Fibroblast of skin of left biceps (primary cell): ENCODE measurements around the gene CRYZL1.

Experiments
- DNase-seq, 2 experiments: peaks; one replicate each; pipeline ENCODE4 v3.0.0-alpha.2; 2013; ENCODE audit warnings: low read depth in 2 of 2

The CRYZL1 gene

DNA sequence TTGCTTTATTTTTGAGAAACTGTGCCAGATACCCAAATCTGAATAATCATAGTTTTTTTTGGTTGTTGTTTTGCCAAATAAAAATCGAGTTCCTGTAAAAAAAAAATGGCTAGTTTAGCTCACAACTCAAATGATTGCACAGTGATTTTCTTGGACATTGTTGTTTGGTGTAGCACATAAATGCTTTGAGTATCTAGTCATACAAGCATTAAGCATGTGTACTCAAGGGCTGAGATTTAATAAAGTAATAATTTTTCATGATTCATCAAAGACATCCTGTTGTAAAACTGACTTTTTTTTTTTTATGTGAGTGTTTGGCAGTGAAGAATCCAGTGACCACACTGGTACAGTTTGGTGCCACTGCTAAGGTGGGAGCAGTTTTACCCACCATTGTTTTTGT, 19.6 kb upstream of the CRYZL1 start:
- DNase-seq = no peak

DNA sequence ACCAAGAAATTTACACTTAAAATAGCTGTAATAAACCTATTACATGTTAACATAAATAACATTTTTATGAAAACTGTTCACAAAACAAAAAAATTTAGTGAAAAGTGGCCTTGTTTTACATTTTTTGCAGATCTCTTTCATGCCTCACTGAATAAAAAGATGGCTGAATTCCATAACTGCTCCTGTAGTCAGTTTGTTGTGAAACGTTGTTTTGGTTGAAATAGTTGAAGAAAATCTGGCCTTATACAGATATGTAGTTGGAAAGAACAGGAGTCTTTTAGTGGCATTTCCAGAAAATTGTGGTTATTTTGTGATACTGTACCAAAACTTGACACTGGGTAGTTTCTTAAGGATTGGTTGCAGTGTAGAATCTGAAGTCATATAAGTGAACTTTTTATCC, 18.9 kb upstream of the CRYZL1 start:
- DNase-seq = no peak

DNA sequence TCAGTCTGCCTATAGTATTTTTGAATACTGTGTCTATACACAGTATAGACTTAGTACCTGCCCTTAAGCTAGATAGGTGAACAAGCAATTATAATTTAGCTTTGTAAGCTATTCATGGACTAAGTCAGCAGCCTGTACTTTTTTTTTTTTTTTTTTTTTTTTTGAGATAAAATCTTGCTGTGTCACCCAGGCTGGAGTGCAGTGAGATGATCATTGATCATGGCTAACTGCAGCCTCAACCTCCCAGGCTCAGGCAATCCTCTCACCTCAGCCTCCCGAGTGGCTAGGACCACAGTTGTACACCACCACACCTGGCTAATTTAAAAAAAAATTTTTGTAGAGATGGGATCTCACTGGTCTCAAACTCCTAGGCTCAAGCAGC, 18.0 kb upstream of the CRYZL1 start:
- no peak for DNase-seq

DNA sequence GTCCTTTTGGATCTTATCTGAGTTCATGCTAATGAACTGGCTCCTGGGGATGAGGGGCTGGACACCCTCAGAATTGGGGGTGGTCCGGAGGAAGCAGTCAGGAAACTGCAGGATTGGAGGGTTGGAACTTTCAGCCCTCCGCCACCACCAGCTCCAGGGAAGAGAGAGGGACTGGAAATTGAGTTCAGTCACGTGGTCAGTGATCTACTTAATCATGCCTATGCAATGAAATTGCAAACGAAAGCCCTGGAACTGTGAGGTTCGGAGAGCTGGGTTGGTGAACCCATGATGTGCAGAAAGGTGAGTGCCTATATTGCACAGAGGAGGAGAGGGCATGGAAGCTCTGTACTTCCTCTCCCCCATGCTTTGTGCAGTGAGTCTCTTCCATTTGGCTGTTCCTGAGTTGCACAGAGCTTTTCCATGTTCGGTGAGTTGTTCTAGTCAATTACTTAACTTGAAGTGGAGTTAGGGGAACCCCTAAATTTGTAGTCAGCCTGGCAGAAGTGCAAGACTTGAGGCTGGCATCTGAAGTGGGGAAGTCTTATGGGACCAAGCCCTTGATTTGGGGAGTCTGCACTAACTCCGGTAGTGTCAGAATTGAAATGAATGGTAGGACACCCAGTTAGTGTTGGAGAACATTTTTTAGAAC, 17.5 kb upstream of the CRYZL1 start:
- no peak for DNase-seq

DNA sequence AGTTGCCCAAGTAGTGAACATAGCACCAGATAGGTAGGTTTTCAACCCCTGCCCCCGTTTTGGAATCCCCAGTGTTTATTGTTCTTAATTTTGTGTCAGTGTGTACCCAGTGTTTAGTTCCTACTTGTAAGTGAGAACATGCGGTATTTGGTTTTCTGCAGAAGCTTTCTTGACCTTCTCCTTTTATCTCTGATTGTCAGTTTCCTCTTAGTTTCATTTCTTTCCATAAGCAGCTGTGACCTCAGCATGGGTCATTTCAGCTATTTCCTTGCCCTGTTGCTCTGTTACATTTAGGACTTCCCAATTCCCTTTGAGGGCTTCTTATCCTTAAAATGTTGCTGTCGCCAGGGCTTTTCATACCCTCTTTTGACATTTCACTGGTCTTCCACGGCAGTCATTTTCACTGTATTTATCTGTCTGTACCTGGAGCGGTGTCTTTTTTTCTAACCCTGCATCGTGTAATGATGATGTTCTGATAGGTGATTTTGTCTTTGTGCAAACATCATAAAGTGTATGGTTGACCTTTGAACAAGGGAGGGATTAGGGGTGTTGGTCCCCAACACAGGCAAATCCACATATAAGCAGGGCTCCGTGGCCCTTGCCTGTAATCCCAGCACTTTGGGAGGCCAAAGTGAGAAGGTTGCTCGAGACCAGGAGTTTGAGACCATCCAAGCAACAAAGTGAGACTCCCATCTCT, 15.7 kb upstream of the CRYZL1 start:
- DNase-seq = no peak

DNA sequence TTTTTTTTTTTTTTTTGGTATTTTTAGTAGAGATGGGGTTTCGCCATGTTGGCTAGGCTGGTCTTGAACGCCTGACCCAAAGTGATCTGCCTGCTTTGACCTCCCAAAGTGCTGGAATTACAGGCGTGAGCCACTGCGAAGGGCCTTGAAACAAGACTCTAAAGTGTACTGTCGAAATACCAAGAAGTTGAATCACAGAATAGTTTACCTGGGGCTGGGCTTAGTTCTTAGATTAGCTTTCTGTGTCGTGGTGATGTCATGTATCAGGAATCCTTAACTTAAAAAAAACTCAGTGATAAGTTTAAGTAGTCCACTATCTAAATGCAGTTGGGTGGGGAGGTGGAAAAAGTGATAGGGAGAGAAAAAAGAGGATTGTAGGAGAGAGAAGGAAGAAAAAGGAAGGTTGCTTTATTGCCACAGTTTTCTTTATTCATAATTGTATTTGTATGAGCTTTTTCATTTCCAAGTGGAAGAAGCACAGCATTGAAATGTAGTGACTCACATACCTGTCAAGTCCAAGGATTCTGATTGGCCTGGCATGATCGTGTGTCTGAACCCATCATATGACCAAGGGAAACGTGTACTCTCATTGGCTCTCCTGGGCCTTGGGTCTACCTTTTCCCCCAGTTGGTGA, 14.2 kb upstream of the CRYZL1 start:
- peak; percentile 64 to 66 for DNase-seq

DNA sequence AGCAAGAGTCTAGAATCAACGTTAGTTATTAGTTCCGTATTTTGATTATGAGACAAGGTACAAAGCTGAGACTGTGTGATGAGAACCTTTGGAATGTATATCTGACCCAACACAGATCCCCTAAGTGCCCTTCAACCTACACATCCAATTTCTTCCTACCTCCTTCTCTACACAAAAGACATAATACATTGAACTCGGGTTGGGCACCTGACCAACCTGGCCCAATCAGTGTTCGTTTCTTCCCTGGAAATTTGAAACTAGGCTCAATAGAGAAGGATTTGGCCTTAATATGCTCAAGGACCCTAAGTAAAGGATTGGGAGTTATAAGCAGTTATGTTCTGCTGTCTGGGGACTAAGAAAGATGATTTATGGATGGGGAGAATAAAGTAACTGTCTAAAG, 12.9 kb upstream of the CRYZL1 start:
- no peak for DNase-seq

DNA sequence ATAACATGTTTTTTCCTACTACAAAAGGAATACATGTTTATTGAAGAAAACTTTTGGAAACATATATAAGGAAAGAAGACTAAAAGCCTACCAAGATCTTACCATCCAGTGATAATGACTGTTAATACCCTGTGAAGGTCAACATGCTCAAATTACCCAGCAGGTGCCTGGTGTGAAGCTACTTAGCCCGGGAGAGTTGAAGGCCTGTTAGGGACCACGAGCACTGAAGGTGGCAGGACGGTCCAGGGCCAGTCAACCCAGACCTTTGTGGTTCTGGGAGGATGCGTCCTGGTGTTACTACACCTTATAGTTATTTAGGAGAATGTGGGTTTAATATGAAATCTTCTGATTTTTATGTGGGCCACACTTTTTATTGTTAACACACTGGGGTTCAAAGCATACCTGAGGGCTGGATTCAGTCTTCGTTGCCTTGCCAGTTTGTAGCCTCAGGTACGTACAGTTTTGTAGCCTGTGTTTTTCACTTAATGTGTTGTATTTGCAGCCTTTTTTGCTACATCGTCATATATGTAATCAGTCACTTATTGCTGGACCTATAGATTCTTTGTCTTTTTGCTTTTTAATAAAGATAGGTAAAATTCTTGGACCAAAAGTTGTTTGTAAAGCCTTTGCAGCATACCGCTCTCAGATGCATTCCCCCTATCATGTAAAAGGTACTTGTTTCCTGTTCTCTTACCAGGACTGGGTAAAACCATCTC, 10.6 kb upstream of the CRYZL1 start:
- no peak for DNase-seq

DNA sequence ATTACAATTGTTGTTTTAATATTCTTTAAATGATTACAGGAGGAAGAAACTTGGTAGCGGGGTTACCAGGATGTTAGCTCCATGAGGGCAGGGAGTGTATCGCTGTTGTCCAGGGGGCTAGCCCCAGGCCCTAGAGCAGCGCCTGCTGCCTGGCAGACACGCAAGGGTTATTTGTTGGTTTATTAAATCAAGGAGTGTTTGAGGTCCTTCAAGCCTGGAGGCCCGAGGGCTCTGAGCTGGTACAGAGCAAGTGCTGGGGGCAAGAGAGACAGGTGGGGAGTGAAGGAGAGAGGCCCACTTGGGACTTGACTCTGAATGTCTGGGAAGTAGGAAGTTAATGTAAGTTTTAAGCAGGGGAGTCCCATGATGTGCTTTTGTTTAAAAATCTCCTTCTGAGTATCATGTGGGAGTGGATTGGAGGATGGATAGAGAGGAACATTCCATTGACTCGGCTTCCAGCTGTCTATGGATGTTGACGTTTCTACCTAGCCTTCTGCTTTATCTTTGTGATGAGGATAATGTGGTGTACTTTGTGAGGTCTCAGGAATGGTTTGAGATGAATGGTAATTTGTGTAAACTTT, 9.5 kb upstream of the CRYZL1 start:
- no peak for DNase-seq

DNA sequence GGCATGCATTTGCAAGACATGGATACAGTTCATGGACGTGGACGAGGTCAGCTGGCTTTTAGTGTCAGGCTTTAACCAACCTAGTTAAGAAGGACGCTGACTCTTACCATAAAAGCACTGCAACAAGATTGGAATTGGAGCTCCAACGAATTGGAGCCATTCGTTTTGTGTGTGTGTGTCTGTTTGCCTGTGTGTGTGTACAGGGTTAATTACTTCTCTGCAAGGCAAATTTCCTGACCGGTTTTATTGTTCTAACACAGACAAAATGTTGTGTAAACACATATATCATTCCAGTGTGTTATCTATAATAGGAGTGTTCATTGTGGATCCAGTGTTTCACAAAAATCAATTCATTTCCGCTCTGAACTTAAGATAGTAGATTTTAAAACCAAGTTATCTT, 8.7 kb upstream of the CRYZL1 start:
- no peak for DNase-seq

DNA sequence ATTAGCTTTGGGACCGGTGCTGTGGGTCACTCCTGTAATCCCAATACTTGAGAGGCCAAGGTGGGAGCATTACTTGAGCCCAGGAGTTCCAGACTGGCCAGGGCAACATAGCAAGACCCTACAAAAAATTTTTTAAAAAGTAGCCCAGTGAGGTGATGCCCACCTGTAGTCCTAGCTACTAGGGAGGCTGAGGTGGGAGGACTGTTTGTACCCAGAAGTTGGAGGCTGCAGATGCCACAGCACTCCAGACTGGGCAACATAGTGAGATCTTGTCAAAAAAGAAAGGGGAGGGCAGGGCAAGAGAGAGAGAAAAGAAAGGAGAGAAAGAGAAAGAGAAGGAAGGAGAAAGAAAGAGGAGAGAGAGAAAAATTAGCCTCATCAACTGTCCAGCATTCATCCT, 7.0 kb upstream of the CRYZL1 start:
- DNase-seq = no peak

DNA sequence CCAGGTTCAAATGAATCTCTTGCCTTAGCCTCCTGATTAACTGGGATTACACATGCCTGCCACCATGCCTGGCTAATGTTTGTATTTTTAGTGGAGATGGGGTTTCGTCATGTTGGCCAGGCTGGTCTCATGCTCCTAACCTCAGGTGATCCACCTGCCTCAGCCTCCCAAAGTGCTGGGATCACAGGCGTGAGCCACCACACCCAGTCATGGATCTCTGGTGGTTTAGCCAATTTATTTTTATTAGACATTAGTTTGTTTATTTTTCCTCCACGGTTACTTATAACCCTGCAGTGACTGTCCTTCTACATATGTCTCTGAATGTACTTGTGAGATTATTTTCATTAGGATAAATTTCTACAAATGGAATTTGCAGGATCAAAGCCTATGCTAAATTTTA, 6.0 kb upstream of the CRYZL1 start:
- DNase-seq = no peak

DNA sequence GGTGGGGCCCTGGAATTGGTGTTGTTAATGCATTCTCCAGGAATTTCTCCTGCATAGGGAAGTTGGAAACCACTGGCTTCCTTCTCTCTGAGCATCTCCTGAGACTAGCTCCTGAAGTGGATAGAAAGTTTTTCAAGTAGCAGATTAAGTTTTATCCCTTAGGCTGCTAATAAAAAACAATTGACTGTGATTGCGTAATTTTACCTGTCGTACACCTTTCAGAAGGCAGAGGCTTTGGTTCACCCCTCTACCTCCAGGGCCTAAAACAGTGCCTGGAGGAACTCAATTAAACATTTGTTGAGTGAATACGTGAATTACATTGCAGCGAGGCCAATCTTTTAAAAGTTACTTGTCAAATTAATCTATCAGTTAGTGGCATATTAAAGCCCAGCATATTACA, 4.2 kb upstream of the CRYZL1 start:
- no peak for DNase-seq

DNA sequence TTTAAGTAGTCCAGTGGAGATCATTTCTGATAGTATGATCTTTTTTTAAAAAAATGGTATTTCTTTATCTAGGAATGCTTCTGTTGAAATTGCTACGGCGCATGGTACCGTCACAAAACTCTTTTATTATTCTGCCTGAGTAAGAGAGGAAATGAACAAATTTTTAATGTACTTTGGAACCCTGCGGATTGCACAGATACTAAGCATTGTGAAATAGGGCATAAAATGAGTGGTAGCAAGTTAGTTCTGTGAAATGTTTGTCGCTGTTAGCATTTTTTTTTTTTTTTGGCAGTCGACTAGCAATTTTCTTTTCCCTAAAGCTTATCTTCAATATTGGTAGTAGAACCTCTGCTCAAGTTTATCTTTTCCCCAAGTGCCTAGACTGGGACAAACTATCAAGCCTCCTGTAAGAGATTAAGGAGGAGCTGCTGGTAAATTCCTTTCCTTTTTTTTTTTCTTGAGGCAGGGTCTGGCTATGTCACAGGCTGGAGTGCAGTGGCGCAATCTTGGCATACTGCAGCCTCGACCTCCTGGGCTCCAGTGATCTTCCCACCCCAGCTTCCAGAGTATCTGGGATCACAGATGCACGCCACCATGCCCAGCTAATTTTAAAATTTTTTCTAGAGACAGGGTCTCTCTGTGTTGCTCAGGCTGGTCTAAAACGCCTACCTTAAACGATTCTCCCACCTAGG, 3.0 kb upstream of the CRYZL1 start:
- DNase-seq = no peak

DNA sequence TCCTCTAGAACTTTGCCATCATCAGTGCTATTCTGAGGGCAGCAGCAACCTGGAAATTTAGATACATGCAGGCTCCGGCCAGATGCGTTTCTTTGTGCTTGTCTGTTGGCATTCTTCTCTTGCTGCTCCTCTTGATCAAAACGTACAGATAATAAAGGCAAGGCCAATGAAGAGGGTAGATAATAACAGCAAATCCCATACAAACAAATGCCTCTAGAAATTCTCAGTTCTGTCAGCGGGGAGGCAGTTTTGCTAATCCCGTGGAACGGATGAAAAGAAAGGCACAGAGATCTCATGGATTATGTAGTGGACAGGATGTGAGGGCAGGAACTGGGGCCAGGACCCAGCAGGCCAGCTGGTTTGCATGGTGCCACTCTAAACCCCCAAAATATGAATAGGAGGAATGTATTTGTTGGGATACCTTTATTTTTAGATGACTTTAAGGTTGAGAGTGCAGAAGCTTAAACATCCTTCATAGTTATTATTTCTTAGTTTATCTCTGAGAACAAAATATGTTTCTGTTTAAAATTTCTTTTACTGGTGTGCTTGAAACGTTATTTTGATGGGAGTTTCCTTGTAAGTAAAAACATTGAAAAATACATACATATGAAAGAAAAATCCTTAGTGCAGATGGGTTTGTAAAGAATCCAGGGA, 2.2 kb upstream of the CRYZL1 start:
- no peak for DNase-seq

DNA sequence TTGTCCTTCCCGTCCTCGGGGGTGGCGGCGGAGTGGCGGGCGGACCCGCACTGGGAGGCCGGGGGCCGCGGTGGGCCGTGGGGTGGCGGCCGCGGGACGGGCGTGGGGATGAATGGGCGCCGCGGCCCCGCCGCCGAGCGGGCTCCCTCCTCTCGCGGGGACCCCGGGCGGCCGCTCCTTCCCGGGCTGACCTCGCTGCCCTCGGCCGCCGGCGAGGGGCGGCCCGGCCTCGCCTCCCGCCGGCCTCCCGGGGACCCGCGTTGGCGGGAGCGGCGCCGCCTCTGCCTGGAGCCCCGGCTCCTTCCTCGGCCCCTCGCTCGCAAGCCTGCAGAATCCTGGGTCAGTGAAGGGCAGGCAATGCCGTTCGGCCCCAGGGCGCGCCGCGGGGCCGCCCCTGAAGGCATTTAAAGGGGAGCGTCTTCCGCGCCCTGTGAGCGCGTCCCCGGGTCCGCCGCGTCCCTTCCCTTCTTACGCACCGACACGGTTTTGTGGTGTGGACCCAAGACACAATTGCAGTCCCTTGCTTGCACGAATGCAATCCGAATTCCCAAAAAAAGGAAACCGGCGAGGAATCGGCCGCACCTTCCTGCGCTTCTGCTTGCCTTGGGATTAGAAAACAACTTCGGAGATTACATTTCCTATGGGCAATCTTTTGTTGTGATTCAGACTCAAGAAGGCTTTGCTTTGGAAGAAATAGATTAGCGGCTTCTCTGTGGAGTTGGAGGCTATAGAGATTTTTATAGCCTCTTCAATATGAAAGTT, 1.5 kb upstream of the CRYZL1 start:
- DNase-seq = no peak

DNA sequence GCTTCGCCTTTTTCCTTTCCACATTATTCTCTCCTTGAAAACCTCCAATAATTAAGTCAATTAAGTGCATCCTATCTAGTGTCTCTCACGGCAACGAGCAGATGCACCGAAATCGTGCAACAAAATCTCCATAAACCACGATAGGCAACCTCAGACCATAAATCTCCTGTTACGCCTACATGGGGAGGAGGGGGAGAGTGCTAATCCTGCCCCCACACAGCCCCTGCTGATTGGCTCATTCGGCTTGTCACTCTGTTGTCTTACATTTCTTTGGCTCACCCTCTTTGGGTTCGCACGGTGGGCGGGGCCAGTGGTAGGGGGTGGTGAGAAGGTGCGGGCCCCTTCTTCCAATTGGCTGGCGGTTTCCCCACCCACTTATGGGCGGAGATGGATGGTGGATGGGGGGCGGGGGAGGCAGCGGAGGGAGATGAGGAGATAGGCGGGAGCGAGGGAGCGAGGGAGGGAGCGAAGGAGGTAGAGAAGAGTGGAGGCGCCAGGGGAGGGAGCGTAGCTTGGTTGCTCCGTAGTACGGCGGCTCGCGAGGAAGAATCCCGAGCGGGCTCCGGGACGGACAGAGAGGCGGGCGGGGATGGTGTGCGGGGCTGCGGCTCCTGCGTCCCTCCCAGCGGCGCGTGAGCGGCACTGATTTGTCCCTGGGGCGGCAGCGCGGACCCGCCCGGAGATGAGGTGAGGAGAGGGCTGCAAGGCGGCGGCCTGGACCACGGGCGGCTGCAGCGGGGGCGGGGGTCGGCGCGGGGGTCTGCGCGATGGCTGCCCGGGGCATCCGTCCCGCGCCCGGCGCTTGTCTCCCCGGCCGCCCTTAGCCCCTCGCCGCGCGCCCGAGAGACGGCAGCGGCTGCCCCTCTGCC, 720 bp upstream of the CRYZL1 start, which contains the start of gene ITSN1:
ITSN1 (plus strand) TSS at position 475 of the 869 bp plus-strand sequence. CDS start 76,328 bp downstream, outside the sequence.
- peak; percentile 100 for DNase-seq

DNA sequence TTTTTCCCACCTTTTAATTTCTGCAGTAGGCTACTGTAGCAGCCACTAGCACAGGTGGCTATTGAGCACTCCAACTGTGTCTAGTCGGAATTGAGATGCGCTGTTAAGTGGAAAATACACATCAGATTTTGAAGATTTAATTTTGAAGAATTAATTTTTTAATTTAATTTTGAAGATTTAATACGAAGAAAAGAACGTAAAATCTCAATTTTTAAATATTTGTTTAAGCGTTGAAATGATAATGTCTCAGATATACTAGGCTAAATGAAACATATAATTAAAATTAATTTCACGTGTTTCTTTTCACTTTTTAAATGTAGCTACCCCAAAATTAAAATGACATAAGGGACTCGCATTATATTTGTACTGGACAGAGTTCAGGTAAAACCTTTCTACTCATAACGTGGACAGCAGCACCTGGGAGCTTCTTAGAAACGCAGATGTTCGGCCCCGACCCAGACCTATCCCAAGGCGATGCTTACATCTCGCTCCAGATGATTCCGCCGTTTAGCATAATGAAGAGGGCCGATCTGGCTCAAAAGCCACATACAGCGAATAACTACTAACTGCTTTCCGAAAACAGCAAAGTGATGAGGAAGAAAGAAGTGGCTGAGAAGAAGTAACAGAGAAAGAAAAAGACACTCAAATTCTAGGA, 717 bp downstream of the CRYZL1 start:
- DNase-seq = no peak

DNA sequence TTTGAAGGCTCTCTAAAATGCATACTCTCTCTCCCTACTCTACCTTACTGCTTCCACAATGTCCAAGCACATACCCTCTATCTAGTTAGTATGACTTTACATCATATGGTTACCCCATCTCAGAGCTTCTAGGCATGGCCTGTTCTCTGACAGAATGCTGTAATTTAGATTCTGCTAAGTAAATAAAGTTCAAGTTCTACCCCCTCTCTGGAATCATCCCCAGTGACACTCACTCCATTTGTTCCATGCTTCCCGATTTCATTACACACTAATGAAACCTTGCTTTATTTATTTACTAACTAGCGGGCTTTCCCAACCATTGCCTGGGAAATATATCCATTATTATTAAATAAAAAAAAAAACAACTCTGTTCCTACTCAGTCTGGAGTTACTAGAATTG, 7.3 kb downstream of the CRYZL1 start:
- DNase-seq = no peak
